Spinal cord (tissue), 10 donors: ENCODE data around the gene RIOK3. TPM values are rescaled to one million over a fixed set of nuclear protein-coding genes. Genes with fewer than 3 reads are reported as not detected.
A peak's percentile ranks its signal among the peaks of the same experiment; 100 is the strongest.
"Not testable (repeated sequence)": the region's sequence is repeated elsewhere in the genome, so short reads cannot be mapped to it uniquely, and the experiment has no call there.

Source experiments
- DNase-seq, 6 donors: peaks; one replicate each; pipeline versions ENCODE4 v3.0.0 to v3.0.0-alpha.2; 2013 to 2015; ENCODE audit warnings: low spot score in 6 of 6, low read depth in 4 of 6
- H3K27ac ChIP-seq: one replicate; pipeline ENCODE4 v1.5.1; 2013; ENCODE audit warnings: low read depth, low read length, control low read depth
- H3K27me3 ChIP-seq: one replicate; pipeline ENCODE4 v1.6.1; 2013; ENCODE audit warnings: low read length; ENCODE audit not compliant: control insufficient read depth, insufficient read depth
- H3K36me3 ChIP-seq: one replicate; pipeline ENCODE4 v1.6.1; 2013; ENCODE audit warnings: low read length; ENCODE audit not compliant: control insufficient read depth, insufficient read depth
- H3K4me1 ChIP-seq: one replicate; pipeline ENCODE4 v1.6.1; 2013; ENCODE audit warnings: low read length; ENCODE audit not compliant: control insufficient read depth, insufficient read depth
- H3K4me3 ChIP-seq: one replicate; pipeline ENCODE4 v1.5.1; 2013; ENCODE audit warnings: low read depth, low read length, control low read depth
- H3K9me3 ChIP-seq: one replicate; pipeline ENCODE4 v1.6.1; 2013; ENCODE audit warnings: low read length; ENCODE audit not compliant: control insufficient read depth, insufficient read depth
- WGBS: methylation state at CpG from one replicate; pipeline ENCODE4 v1.1.5; 2013; ENCODE audit warnings: missing lambda C conversion rate; ENCODE audit not compliant: insufficient coverage; 5-methylcytosine and 5-hydroxymethylcytosine counted together
- polyA plus RNA-seq, 2 donors: library from polyadenylated mRNA; unstranded; fragments of 120-200 nt; gene quantifications; one replicate each; pipeline ENCODE4 v1.2.1, GENCODE V29; 2013; ENCODE audit not compliant: insufficient read length in 2 of 2
- total RNA-seq, 2 donors: library from RNA; depleted of rRNA in 1 of 2; stranded (reverse); fragments of 120-200 nt in 1 of 2; fragments of >200 nt in 1 of 2; gene quantifications; one replicate each; pipeline versions ENCODE4 v1.2.3 to v1.2.4, GENCODE V29; 2013 to 2014
- donor health status: healthy.

The RIOK3 gene
- total and polyA plus RNA-seq, 4 donors, result 53.7 to 105 (median 70.5) TPM

- no peaks in the 10 kb centered on the region for H3K36me3 ChIP-seq
- H3K27me3 ChIP-seq, result no peaks in the 10 kb centered on the region
- no peaks in the 10 kb centered on the region for H3K4me1 ChIP-seq
- no peak overlapping the region for H3K4me3 ChIP-seq
- 77% methylated on average over 8 of the region's 14 CpGs for WGBS
- peaks cover 1% of the 10 kb centered on the region for H3K9me3 ChIP-seq
- DNase-seq, result no peak
- H3K27ac ChIP-seq, result no peak overlapping the region
Observed at GRCh38 chr18:23487738-23488570, 34.9 kb downstream of the RIOK3 start.

- H3K27me3 ChIP-seq, H3K4me1 ChIP-seq, H3K36me3 ChIP-seq, H3K27ac ChIP-seq, H3K4me3 ChIP-seq, H3K9me3 ChIP-seq, DNase-seq: not testable (repeated sequence)
- no CpG with 5 or more reads among the region's 5 CpGs for WGBS
Observed at GRCh38 chr18:23489586-23489985, 36.5 kb downstream of the RIOK3 start.

- Histone ChIP-seq H3K36me3 (no peaks in the 10 kb centered on the region), H3K27me3 (no peaks in the 10 kb centered on the region), H3K4me3 (no peak overlapping the region), H3K27ac (no peak overlapping the region), H3K9me3 (peaks cover 1% of the 10 kb centered on the region), H3K4me1 (no peaks in the 10 kb centered on the region)
- 83% methylated on average over 1 of the region's 1 CpG for WGBS
- no peak for DNase-seq
Observed at GRCh38 chr18:23493654-23494053, 40.6 kb downstream of the RIOK3 start.

GRCh38 chr18:23494992-23495391, 41.9 kb downstream of the RIOK3 start:
- no peak for DNase-seq
- H3K9me3 ChIP-seq, result peaks cover 1% of the 10 kb centered on the region
- H3K4me1 ChIP-seq, result no peaks in the 10 kb centered on the region
- no peak overlapping the region for H3K27ac ChIP-seq
- H3K4me3 ChIP-seq, result no peak overlapping the region
- H3K27me3 ChIP-seq, result no peaks in the 10 kb centered on the region
- no peaks in the 10 kb centered on the region for H3K36me3 ChIP-seq
- WGBS, result 20% methylated on average over 1 of the region's 1 CpG

GRCh38 chr18:23495723-23496440, 42.8 kb downstream of the RIOK3 start:
- no peak overlapping the region for H3K27ac ChIP-seq
- H3K4me3 ChIP-seq, result no peak overlapping the region
- no peaks in the 10 kb centered on the region for H3K36me3 ChIP-seq
- 84% methylated on average over 10 of the region's 12 CpGs for WGBS
- no peaks in the 10 kb centered on the region for H3K9me3 ChIP-seq
- no peaks in the 10 kb centered on the region for H3K4me1 ChIP-seq
- no peaks in the 10 kb centered on the region for H3K27me3 ChIP-seq
- DNase-seq, result no peak

GRCh38 chr18:23498117-23498516, 45.0 kb downstream of the RIOK3 start:
- no peak for DNase-seq
- H3K27ac ChIP-seq, result no peak overlapping the region
- H3K27me3 ChIP-seq, result no peaks in the 10 kb centered on the region
- H3K4me1 ChIP-seq, result peaks cover 3% of the 10 kb centered on the region
- H3K9me3 ChIP-seq, result no peaks in the 10 kb centered on the region
- no peak overlapping the region for H3K4me3 ChIP-seq
- WGBS, result no CpG with 5 or more reads among the region's 2 CpGs
- H3K36me3 ChIP-seq, result no peaks in the 10 kb centered on the region

GRCh38 chr18:23498877-23499276, 45.8 kb downstream of the RIOK3 start:
- 6% methylated on average over 4 of the region's 5 CpGs for WGBS
- Histone ChIP-seq H3K4me1 (peaks cover 5% of the 10 kb centered on the region), H3K27me3 (no peaks in the 10 kb centered on the region), H3K9me3 (no peaks in the 10 kb centered on the region), H3K36me3 (no peaks in the 10 kb centered on the region), H3K27ac (no peak overlapping the region), H3K4me3 (no peak overlapping the region)
- DNase-seq, result peak in 2 of 6 donors; percentile 55 to 65

- Histone ChIP-seq H3K4me3 (no peak overlapping the region), H3K27me3 (no peaks in the 10 kb centered on the region), H3K36me3 (no peaks in the 10 kb centered on the region), H3K9me3 (no peaks in the 10 kb centered on the region), H3K4me1 (peaks cover 10% of the 10 kb centered on the region), H3K27ac (no peak overlapping the region)
- DNase-seq, result no peak
- WGBS, result 78% methylated on average over 3 of the region's 11 CpGs
Observed at GRCh38 chr18:23499291-23499781, 46.2 kb downstream of the RIOK3 start.

- Histone ChIP-seq H3K36me3 (no peaks in the 10 kb centered on the region), H3K9me3 (no peaks in the 10 kb centered on the region), H3K4me3 (no peak overlapping the region), H3K27ac (no peak overlapping the region), H3K27me3 (no peaks in the 10 kb centered on the region), H3K4me1 (peaks cover 10% of the 10 kb centered on the region)
- WGBS, result no CpG with 5 or more reads among the region's 6 CpGs
- DNase-seq, result no peak
Observed at GRCh38 chr18:23501626-23502025, 48.5 kb downstream of the RIOK3 start.
